ENCODE results near the gene P2RX6. TPM values are rescaled to one million over a fixed set of nuclear protein-coding genes. Genes with fewer than 3 reads are reported as not detected.

P2RX6 gene
- total RNA-seq, 1 experiment from 2014 or later, result 2.8 TPM

GRCh38 chr22:21074102-21074715, 59.2 kb downstream of the P2RX6 start:
- DNase-seq (ENCODE audit: low spot score), result peak; percentile 82

GRCh38 chr22:21075516-21076138, 60.7 kb downstream of the P2RX6 start:
- no peak for DNase-seq (ENCODE audit: low spot score)

DNA sequence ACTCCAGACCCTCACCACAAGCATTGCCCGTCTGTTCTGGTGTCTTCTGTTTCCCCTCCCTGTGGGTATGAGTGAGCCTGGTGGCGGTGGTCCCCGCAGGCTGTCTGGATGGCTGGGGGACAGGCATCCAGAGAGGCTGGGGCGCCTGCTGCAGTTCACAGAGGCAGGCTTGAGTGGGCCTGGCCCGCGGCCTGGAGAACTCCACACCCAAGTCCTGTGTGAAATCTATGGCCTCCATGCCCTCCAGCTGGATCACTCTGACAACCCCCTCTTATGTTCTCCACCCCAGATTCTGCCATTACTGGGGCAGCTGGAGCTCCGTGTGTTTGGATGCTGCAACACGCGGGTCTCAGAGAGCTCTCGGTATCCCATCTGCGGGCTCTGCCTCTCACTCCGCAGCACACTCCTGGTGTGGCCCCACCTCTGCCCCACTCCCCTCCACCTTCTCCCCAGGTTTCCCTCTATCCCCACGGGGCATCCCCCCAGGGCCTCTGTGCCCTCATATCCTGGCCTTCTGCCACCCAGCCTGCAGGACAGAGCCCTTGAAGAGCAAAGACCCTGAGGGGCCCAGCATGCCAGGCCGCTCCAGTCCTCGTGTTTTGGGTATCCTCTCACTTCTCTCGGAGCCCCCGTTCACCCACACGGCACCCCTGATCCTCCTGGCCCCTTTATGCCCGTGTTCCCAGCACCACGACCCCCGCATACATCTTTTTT, 62.1 kb downstream of the P2RX6 start:
- no peak for DNase-seq (ENCODE audit: low spot score)

Other genes with a start within 250 kb of the P2RX6 start
- gene SERPIND1, start 241.1 kb upstream of the P2RX6 start, total RNA-seq (2014; rRNA removed; shearing (Covaris generic)), result not detected in 2 replicates
- gene PI4KA, start 156.4 kb upstream of the P2RX6 start, total RNA-seq (2014; rRNA removed; shearing (Covaris generic)), result 25.7 and 31.8 TPM in 2 replicates
- 10.6 and 15.0 TPM in 2 replicates for gene SNAP29, start 156.2 kb upstream of the P2RX6 start, total RNA-seq (2014; rRNA removed; shearing (Covaris generic))
- 29.1 and 33.8 TPM in 2 replicates for gene CRKL, start 97.8 kb upstream of the P2RX6 start, total RNA-seq (2014; rRNA removed; shearing (Covaris generic))
- gene AIFM3, start 47.9 kb upstream of the P2RX6 start, total RNA-seq (2014; rRNA removed; shearing (Covaris generic)), result 1.4 TPM in 1 of 2 replicates, not detected in the other
- 18.9 and 21.9 TPM in 2 replicates for gene LZTR1, start 32.9 kb upstream of the P2RX6 start, total RNA-seq (2014; rRNA removed; shearing (Covaris generic))
- 46.9 and 49.0 TPM in 2 replicates for gene THAP7, start 13.0 kb upstream of the P2RX6 start, total RNA-seq (2014; rRNA removed; shearing (Covaris generic))
- gene SLC7A4, start 17.4 kb downstream of the P2RX6 start, total RNA-seq (2014; rRNA removed; shearing (Covaris generic)), result not detected in 2 replicates
- gene LRRC74B, start 30.8 kb downstream of the P2RX6 start, total RNA-seq (2014; rRNA removed; shearing (Covaris generic)), result 0.77 TPM in 1 of 2 replicates, not detected in the other

Measured in A172 (cell line).